ENCODE data around the gene YJEFN3.

GRCh38 chr19:19570571-19570970 lies 41.9 kb downstream of the YJEFN3 start:
- TF ChIP-seq, protein P1, sequence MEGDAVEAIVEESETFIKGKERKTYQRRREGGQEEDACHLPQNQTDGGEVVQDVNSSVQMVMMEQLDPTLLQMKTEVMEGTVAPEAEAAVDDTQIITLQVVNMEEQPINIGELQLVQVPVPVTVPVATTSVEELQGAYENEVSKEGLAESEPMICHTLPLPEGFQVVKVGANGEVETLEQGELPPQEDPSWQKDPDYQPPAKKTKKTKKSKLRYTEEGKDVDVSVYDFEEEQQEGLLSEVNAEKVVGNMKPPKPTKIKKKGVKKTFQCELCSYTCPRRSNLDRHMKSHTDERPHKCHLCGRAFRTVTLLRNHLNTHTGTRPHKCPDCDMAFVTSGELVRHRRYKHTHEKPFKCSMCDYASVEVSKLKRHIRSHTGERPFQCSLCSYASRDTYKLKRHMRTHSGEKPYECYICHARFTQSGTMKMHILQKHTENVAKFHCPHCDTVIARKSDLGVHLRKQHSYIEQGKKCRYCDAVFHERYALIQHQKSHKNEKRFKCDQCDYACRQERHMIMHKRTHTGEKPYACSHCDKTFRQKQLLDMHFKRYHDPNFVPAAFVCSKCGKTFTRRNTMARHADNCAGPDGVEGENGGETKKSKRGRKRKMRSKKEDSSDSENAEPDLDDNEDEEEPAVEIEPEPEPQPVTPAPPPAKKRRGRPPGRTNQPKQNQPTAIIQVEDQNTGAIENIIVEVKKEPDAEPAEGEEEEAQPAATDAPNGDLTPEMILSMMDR (IDR thresholded peaks at IDR 0.05 in 4 of 5, conservative IDR thresholded peaks at IDR 0.05 in 1 of 5): no peak
- TF ChIP-seq POLR2A (IDR thresholded peaks at IDR 0.05): no peak
